HG03354 (cell line): ENCODE results near the gene LMO7.
"Not testable (repeated sequence)": the region's sequence is repeated elsewhere in the genome, so short reads cannot be mapped to it uniquely, and the experiment has no call there.

Source experiments
- ATAC-seq: cut with Tn5 transposase; IDR thresholded peaks from one replicate; pipeline ENCODE4 v1.9.1; 2021; ENCODE audit warnings: mild to moderate bottlenecking; ENCODE audit not compliant: unreplicated experiment, poor library complexity, severe bottlenecking

The LMO7 gene

DNA sequence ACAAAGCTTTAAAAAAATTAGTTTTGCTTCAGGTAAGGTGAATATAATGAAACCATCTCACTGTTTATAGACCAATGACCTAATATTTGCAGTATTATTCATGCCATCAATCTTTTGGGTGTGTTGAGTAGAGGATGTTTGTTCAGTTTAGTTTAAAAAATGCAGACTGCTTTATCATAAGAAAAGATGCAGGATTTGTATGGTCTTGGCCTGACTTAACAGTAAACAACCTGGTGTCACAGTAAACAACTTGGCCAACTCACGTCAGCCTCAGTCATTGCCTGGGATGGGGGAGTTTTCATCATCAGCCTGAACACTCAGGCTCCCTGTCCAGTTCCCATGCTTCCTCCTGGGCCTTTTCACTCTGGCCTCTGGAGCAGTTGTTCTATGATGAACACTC, 55.1 kb downstream of the LMO7 start:
- no peak for ATAC-seq

DNA sequence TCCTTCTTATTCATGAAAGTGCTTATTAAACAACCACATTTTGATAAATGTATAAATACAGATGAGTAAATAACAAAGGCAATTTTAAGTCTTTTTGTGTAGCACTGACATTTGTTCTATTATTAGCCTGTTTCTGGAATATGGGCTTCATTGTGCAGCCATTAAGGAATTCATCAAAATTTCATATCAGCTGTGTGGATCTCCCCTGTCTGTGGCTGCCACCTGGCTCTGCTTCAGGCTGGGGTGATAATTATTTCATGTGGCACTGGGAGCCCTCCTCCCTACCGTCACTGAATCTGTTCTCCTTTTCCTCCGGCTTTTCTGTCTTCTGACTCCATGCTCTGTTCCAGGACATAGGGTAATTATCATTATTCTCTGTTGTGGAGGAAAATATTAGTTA, 57.1 kb downstream of the LMO7 start:
- no peak for ATAC-seq

DNA sequence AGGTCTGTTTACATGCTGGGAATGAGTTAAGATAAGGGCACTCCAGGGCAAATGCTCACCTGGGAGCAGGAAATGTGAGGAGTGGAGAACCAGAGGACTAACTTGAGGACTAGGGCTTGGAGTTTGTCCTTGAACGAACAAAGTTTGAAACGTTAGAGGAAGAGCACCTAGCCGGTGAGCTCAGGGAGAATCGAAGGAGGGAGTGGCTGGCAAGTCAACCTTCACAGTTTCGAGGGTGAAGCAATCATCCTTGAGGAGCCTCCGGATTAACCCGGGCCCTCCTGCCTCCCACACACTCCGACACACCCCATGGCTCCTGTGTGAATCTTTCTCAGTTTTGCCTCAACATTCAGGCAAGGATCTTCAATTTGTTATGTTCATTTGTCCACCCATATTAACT, 58.6 kb downstream of the LMO7 start:
- no peak for ATAC-seq

DNA sequence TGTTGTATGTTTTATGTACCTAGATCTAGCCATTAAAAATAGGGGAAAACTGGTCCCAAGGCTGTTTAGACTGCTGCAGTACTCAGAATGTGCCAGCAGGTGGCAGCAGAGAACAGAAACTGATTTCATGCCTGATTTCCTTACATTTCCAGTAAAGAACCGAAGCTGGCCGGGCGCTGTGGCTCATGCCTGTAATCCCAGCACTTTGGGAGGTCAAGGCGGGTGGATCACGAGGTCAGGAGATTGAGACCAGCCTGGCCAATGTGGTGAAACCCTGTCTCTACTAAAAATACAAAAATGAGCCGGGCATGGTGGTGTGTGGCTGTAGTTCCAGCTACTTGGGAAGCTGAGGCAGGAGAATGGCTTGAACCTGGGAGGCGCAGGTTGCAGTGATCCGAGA, 59.8 kb downstream of the LMO7 start:
- peak; percentile 75 for ATAC-seq

DNA sequence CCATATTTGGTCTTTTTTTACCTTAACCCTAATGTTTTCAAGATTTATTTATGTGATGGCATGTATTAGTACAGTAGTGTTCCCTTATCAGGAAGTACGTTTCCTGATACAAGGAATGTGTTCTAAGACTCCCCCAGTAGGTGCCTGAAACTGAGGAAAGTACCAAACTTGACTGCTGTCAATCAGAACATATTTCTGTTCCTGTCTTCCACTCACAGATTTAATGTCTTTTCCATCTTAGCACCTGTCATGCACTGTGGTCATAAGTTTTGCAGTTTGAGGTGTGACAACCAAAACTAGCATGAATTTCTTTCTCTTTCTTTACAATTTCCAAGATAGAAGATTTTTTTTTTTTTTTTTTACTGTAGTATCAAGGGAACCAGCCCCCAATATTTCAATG, 62.9 kb downstream of the LMO7 start:
- ATAC-seq = no peak

DNA sequence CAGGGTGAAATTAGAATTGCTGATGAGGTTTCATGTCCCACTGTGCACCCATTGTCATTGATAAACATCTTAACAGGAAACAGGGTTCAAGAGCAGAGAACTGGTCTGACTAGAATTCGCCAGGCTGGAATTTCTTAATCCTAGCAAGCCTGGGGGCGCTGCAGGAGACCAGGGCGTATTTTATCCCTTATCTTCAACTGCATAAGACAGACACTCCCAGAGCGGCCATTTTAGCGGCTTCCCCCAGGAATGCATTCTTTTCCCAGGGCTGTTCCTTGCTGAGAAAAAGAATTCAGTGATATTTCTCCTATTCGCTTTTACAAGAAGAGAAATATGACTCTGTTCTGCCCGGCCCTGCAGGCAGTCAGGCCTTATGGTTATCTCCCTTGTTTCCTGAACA, 63.6 kb downstream of the LMO7 start:
- ATAC-seq = not testable (repeated sequence)

DNA sequence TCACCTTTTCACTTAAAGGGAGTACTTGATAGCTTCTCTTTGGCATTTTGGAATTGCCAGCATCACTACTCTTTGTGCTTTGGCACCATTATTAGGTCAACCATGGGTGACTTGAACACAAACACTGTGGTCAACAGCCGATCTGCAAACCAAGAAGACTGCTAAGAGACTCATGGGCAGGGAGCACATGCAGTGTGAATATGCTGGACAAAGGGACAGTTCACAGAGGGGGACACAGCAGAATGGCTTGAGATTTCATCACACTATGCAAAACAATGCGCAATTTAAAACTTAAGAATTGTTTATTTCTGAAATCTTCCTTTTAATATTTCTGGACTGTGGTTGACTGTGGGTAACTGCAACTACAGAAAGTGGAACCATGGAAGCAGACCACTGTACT, 64.4 kb downstream of the LMO7 start:
- ATAC-seq = no peak

DNA sequence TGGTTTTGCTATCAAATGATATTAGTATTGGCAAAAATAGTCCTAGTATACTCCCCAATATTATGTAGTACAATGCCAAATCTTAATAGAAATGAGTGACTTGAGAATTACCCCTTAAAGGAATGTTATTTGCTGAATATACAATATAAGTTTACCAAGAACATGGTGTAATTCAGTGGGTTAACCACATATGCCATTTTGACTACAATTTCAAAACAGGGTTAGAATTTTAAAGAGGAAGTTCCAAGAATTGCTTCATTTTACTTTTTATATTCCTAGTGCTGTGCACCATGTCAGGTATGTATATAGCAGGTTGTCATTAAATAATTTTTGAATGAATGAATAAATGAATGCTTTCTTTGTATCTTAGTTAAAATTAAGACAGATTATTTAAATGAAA, 66.3 kb downstream of the LMO7 start:
- ATAC-seq = no peak

DNA sequence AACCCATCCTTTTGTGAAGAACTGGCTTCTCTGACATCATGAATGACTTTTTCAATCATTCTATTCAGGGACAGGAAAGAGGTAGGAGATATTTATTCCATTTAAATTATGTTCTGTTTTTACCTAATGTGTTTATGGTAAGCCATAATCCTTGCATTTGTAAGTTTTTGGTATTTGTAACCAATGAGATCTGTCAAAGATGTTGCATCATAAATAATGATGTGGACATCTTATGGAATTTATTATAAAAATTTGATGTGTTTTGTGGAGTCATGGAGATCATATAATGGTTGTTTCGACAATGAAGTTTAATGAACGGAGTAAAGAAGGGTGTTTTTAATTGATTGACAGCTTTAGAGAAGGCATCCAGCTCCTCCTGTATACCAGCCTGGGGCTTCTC, 67.6 kb downstream of the LMO7 start:
- no peak for ATAC-seq

DNA sequence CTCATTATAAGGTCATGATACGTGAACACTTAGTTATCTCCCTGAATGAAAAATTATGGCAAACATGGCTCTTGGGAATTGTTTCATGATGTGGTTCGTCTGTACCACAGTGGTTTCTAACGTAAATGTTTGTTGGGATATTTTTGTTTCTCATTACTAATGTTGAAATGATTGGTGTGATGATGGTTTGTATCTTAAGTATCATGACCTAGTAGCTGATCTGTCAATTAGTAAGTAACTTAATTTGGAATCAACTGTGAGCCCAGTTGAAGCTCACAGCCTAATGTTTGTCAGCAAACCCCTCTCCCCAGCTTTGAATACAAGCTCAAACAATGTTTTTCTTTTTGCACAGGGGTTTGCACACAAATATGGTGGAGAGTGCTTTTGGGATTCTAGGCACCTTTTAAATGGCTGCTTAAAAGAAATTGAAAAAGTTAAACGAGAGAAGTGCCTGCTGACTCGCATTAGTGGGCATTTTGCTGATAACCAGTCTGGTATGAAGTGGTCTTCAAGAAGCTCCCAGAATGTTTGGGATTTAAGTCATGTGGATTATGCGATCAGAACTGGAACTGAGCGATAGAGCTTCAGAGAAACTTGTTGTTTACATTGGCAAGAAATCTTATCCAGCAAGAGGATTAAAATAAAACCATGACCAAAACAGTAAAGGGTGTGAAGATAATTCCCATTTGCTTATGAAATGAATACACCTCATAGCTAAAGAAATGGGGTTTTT, 68.2 kb downstream of the LMO7 start:
- no peak for ATAC-seq

DNA sequence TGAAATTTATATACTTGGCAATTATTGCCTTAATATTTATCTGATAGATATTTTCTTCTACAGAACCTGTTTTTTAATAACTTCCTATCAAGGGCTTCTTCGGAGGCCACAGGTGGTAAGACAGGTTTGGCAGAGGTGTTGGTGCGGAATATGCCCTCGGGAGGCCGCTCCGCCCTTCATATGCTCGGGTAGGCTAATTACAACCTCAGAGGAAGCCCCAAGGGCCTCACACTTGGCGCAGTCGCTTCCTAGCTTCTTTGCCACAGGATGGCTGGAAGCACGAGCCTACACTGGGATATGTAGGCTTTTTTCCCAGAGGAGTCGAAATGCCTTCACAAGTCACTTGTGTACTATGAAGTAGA, 68.8 kb downstream of the LMO7 start:
- no peak for ATAC-seq

DNA sequence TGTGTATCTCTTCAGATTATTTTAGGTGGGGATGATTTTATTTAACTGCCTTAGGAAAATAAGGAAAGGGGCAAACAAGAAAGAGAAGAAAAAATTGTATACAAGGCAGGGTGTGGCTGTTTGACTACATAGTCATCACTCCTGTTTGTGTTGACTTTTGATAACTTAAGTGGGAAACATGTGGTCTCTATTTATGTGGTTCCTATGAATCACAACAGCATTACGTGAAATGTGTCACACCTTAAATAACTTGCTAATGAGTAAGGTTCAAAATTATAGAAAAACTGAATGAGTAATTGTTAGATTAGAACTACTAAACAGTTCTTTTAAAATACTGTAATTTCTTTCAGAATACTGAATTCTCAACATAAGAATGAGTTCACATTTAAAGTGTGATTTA, 69.3 kb downstream of the LMO7 start:
- no peak for ATAC-seq

DNA sequence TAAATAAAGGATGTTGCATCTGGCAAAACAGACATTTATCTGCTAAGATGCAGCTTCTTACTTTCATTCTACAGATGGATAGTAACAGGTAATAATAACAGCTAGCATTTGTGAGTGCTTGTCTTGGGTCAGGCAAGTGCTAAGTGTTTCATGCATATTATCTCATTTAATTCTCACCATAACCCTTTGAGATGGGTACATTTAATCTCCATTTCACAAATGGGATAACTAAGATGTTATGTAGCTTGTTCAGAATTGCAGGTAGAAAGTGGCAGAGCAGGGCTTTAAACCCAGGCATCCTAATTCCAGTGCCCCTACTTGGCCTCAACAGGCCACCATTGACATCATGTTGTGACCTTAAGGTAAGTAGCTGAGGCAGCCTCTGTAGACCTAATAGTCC, 69.8 kb downstream of the LMO7 start:
- ATAC-seq = no peak

DNA sequence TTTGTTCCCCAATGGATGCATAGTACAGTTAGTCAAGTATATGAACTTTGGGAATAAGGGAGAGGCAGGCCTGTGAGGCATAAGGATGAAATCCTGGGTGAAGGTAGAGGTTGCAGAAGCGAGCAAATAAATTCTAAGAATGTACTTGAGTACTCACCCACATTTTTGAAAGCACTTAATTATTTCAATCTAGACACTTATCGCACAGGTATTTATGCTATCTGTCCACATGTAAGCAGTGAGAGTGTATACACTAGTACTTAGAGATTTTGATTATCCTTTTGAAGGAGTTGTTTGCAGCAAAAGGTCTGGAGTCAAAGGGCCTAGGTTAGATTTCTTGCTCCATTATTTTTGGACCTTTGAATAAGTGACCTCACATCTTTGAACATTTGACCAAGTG, 77.7 kb downstream of the LMO7 start:
- no peak for ATAC-seq

DNA sequence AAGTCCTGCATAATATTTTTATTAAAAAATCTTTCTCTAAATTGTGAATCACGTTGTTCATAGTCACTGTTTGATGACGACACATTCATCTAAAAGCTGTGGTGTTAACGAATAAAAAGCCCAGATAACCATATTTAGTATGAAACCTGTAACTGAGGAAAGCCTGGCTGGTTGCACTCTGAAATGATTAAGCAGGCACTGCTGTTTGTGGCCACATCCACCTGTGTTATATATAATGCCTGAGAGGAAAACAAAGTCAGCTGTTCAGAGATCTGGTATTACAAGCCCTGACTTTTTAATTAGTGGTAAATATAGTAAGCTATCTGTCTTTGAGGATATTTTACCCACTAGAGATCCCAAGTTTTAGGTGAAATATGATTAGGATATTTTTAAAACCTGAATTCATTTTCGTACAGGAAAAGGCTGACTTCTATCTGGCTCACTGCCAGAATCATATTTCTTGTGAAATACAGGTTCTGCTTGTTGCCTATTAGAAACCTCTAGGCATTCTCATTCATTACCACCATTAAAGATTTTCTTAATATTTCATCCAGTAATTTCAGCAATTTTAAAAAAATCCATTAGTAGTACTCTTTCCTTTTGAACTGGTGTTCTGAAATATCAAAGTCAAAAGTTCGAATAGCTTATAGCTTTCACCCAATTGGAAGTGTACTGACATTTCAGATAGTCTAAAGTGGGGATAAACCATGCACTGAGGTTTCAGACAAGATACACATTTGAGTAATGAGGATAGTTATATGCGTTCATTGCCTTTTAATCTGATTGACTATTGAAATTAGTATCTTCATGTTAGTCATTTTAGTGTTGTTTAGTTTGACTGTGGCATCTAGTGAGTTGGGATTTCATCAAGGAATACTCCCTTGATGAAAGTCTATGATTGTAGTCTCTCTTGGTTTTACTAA, 79.7 kb downstream of the LMO7 start:
- ATAC-seq = peak; percentile 97

DNA sequence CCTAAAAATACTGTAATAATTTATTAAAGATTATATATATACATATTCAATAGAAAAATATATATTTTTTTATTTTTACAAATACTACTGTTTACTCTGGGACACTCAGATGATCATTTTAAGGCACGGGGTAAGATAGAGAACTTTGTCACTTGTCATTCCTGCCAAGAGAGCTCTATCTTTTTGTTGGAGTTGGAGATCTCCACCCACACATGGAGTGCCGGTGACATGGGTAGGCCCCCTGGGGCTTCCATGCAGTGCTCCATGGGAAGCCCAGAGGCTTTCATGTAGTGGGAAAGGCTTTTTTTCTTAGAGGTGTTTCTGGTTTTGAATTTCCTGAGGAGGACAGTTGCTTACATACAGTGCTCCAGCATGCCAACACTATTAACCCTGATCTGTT, 81.4 kb downstream of the LMO7 start:
- no peak for ATAC-seq

DNA sequence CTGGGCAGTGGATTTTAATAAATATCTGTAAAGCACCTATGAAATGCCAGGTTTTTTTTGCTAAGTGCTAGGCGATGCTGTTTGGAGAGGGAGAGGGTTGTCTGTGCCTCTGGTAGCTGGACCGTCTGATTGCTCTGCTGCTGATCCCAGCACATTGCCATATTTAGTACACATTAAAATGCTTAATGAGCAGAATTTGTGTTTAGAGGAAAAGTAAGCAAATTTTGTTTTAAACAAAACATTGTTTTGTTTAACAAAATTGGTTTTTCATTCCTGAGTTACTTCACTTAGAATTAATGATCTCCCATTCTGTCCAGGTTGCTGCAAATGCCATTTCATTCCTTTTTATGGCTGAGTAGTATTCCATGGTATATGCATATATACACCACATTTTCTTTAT, 85.2 kb downstream of the LMO7 start:
- no peak for ATAC-seq

DNA sequence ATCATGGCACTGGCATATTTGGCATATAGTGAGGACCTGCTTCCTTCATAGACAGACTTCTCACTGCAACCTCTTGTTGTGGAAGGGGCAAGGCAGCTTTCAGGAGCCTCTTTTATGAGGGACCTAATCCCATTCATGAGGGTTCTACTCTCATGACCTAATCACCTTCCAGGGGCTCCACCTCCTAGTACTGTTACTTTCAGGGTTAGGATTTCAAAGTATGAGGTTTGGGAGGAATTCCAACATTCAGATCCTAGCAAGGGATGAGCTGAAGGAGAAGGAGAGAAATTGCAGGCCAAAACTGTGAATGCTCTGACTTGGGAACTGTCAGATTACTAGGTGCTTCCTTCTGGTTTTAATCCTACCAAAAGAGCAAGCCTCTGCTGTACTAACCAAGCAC, 87.8 kb downstream of the LMO7 start:
- no peak for ATAC-seq

DNA sequence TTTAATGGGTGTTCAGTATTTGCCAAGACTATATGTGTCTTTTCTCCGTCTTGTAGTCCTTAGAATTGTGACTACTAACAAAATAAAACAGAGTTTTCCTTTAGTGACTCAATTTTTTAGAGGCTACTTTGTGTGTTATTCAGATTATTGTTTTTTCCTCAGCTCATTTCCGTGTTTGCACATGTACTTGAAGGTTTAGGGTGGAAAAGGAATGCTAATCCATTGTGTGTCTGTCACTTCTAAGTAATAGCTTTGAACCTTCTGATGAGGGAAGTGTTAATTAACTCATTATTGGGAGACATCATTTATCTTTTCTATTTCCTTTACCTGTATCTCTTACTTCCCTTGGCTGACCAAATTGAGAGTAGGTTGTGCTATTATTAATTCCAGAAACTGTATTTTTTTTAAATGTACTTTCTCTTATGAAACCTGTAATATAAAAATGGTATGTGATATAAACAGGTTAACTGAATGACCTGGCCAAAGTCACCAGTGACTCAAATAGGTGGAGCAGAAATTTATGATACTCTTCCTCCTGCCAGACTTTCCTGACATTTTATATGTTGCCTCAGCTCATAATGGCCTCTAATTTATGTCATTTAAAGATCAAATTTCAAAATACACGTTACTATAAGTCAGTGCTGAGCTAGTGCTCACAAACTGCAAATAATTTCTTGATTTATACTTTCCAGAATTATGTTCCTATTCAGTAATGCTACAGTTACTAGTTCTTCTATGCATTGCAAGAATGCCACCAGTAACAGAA, 88.8 kb downstream of the LMO7 start:
- no peak for ATAC-seq

DNA sequence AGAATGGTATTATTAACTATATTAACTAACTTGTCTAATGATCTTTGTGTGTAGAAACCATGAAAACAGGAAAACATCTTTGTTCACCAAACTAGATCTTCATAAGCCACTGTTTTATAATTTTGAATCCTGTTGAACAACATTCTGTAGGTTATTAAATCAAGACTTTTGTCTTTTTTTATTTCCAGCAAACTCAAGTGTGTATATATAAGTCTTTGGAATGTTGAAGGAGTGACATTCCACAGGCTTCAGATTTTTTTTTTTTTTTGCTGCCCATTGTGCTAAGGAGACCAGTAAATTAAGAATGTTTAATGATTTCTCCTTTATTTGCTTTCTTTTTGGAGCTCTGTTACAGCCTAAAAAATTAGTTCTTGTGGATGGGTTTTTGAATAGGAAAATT, 89.6 kb downstream of the LMO7 start:
- no peak for ATAC-seq

DNA sequence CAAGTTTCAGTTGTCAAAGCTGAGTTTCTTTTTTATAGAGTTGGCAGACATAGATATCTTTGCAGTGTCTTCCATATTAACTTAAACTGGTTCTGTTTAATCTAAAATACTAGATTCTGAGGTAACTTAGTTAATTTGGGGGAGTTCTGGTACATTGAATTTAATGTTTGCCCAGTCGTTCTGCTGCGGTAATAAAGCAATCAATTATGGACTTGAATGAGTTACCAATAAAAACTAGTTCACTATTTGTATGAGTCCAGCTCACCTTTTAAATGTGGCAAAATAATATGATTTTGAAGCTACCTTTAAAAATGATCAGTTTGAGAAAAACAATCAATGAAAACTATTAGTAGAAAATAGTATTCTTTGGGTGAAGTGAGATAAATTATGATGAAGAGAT, 90.2 kb downstream of the LMO7 start:
- ATAC-seq = no peak
